GM19438 (cell line): Measurements from ENCODE around the gene PDGFC.

Experiments used
- ATAC-seq: cut with Tn5 transposase; IDR thresholded peaks from one replicate; pipeline ENCODE4 v1.9.1; 2021; ENCODE audit warnings: low read depth; ENCODE audit not compliant: unreplicated experiment

Gene PDGFC, protein sequence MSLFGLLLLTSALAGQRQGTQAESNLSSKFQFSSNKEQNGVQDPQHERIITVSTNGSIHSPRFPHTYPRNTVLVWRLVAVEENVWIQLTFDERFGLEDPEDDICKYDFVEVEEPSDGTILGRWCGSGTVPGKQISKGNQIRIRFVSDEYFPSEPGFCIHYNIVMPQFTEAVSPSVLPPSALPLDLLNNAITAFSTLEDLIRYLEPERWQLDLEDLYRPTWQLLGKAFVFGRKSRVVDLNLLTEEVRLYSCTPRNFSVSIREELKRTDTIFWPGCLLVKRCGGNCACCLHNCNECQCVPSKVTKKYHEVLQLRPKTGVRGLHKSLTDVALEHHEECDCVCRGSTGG

DNA sequence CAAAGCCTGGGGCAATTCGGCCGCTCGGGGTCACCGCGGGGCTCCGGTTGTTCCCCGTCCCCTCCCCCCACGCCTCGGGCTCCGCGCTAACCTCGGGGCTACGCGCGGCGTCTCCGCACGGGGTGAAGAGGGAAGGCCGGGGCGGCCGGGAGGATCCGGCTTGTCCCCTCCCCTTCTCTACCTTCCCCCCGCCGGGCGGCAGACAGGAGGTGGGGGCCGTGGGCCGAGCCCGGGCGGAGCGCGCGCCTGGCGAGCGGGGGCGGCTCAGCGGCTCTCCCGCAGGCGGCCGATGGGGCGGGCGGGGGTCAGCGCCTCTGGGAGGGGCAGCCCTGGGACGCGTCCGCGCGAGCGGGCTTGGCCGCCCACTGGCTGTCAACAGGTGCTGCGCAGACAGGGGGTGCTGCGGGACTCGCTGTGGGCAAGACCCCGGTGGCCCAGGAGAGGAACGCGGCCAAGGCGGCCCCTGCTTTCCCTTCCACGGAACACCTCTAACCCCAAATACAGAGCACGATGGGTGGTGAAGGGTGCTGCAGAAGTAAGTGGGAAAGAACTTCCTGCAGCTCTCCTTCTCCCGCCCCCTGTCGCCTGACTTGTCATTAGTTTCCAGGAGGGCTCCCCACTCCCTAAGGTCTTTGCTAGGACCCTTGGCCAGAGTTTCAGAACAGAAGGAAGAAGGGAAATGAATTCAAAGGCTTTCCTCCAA lies at the start of gene PDGFC:
TSS of gene PDGFC (minus strand) at position 124 of the 703 bp plus-strand sequence. CDS start 896 bp downstream, outside the sequence.
- no peak for ATAC-seq

GRCh38 chr4:157020882-157021281 lies 49.3 kb upstream of the PDGFC start:
- no peak for ATAC-seq

DNA sequence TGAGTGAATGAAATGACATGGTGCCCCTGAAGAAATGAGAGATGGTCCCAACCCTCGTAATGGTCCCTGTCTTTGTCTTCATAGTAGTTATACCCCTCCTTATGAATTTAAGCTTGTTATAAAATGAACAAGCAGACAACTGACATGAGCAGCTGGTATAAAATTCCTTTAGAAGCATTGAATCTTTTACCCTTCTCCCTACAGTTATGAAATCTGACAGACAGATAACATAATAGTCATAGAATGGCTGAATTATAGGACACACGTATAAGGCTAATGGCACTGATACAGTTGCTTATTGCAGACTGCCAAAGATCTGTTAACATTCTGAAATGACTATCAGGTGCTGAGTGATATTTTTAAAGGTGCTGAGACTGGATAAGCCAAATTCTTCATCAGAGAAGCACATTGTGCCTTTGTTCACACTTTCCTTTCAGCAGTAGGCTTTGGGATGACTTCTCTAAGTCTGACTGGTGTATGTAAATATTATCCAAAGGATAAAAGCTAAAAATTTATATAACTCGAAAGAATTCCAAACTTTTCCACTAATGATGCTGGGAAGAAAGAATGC lies 47.4 kb upstream of the PDGFC start:
- ATAC-seq, result no peak

DNA sequence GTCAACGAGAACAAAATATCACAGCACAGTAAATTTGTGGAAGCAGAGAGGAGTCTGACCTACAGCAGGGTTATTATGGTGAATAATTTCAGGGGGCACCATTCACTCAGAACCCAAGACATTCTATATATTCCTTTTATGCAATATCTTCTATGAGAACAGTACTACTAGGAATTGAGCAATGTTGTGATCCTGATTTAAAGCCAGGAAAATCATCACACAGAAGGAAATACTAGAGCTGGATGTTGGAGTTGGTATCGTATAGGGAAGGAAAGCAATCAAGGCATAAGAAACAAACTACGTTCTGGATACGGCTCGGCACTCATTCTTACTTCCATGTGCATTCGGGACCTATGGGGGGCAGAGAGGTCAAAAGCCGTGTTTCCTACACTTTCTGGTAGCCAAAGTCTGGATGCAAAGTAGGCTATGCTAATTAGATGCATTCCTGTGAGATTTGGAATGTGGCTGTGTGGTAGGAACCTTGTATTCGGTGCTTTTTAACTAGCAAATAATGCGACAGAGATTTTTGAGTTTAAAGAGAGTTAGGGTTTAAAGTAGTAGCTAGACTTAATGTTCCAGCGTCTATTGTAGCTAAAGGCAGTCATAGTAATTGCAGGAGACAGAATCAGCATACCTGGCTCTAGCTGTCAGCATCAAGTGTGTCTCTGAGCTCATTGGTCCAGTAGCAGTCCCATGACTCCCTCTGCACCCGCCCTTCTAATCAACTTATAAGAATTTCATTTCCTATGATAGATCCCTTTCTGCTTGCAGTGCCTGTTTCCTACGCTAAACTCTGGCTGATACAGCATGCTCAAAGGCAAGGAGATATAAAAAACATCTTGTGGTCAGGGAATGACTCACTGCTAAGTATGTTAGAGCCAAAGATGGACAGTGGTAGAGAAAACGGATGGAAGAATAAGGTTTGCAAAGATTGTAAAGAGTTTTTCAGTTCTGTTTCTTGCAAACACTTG lies 43.3 kb upstream of the PDGFC start:
- ATAC-seq, result no peak

GRCh38 chr4:157013656-157014055 lies 42.1 kb upstream of the PDGFC start:
- no peak for ATAC-seq

GRCh38 chr4:157012781-157013180 lies 41.2 kb upstream of the PDGFC start:
- no peak for ATAC-seq

DNA sequence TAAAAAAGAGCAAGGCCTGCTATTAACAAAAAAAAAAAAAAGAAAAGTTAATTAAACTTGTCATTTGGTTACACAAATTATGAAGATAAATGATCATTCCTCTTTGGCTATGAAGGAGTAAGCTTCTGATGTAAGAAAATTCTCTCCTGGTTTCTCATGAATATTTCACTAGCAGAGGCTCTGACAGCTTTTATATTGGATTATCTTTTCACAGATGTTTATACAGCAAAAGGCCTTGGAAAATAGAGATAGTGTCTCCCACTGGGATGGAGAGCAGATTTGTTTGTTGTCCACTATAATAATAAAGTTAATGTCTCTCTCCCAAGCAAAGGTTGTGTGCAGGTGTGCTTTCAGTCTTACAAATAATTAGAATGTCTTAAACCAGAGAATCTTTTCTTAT lies 40.7 kb upstream of the PDGFC start:
- ATAC-seq, result no peak

GRCh38 chr4:157010630-157011029 lies 39.0 kb upstream of the PDGFC start:
- ATAC-seq, result no peak

DNA sequence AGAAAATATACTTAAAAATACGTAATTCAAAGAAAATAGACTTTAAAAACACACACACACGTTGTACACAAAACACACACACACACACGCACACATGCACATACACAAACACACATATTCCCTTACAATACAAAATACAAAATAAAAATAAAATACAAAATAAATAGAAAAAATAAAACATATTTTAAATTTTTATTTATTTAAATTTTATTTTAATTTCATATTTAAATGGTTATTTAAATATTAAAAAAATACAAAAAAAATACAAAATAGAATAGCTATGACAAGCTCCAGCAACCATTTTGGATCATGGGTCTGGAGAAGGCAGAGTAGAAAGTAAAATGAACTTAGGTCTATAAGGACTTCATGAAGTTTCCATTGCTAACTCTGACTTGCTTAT lies 34.2 kb upstream of the PDGFC start:
- ATAC-seq, result no peak

- no peak for ATAC-seq
These were observed 33.6 kb upstream of the PDGFC start for GRCh38 chr4:157005193-157005592.

DNA sequence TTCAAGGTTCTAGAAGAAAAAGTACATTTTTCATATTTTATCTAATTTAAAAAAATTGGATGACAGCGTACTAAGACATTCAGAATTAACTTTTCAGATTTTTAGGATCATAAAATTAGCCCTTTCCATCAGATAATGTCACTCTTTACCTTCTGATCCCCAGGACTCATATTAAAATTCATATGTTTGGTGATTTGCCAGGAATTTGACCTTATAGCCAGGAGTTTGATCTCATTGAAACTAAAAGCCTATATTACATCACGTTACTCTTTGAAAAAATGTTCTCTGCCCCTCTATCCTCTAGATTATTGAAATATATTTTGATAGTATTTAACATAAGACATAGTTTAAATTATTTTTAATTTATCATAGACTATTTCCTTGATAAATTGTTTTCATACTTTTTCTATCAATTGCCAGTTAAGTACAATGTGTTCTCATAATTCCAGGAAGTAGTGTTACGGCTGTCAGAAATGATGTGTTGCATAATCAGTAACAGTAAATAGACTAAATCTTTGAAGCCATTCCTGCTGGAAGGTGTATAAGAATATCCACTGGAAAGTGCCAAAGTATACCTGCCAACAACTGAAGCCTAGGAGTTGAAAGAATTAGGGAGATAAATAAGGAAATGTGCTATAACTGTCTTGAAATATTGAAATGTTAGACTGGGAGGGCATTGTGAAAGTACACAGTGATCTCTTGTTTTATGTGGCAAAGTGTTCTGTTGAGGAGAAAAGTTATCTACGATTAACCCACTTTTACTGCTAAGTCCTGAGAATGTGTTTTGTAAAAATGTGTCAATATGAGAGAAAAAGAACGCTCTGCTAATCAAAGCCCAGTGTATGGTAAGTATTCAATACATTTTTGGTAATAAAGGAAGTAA lies 32.9 kb upstream of the PDGFC start:
- ATAC-seq, result no peak

GRCh38 chr4:156999175-156999517 lies 27.5 kb upstream of the PDGFC start:
- ATAC-seq, result no peak

- ATAC-seq, result no peak
These were observed 27.0 kb upstream of the PDGFC start for GRCh38 chr4:156998500-156999174.

GRCh38 chr4:156992943-156993342 lies 21.3 kb upstream of the PDGFC start:
- ATAC-seq, result no peak

GRCh38 chr4:156991161-156991560 lies 19.6 kb upstream of the PDGFC start:
- ATAC-seq, result no peak

DNA sequence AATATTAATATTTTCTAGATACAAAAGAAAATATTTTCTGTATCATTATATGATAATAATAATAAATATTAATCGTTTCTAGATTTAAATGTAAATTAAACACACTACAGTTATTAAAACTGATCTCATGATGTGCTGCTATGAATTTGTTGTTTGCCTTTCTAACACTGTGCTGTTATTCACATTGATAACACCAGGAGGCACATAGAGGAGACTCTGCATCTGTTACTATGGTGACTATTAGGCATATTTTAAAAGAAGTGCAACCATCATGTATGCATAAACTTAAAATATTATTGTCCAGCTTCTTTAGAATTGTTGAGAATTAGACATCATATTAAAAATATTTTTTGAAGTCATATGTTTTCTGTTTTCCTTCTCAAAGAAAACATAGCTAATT lies 11.8 kb upstream of the PDGFC start:
- ATAC-seq, result no peak

- ATAC-seq, result no peak
These were observed 9.7 kb upstream of the PDGFC start for GRCh38 chr4:156981262-156981769.

GRCh38 chr4:156977435-156978160 lies 6.0 kb upstream of the PDGFC start:
- ATAC-seq, result no peak
